Right ventricle myocardium inferior (tissue), 1 donor: ENCODE results near the gene OTUB2. TPM values are rescaled to one million over a fixed set of nuclear protein-coding genes. Genes with fewer than 3 reads are reported as not detected.
A peak's percentile ranks its signal among the peaks of the same experiment; 100 is the strongest.
"Not testable (repeated sequence)": the region's sequence is repeated elsewhere in the genome, so short reads cannot be mapped to it uniquely, and the experiment has no call there.

ENCODE experiments used
- ATAC-seq: fragments of 200-7000 bp; cut with Tn5 transposase; one replicate; pipeline ENCODE4 v1.9.1; 2020; ENCODE audit warnings: mild to moderate bottlenecking, moderate library complexity
- DNase-seq: peaks from one replicate; pipeline ENCODE4 v3.0.0; 2021; ENCODE audit errors: missing footprints
- intact Hi-C: fragments of 100-400 bp; cut with DNase I; formaldehyde crosslinking; loops from one replicate; pipeline ENCODE4 v1.11.0; 2022
- total RNA-seq: library from RNA; stranded (reverse); fragmentation: NEBNext Ultra II Directional; extraction: Animal tissue kit (Norgen Biotek cat#: 25700); gene quantifications from one replicate; pipeline ENCODE4 v1.2.1, GENCODE V29; 2021
- donor health status: DM: no; HTN: yes; CAD: no; lungs with severe emphysema.

OTUB2 gene
- total RNA-seq, 1 donor from 2014 or later = 0.35 TPM

GRCh38 chr14:94047581-94047980 lies 21.4 kb downstream of the OTUB2 start:
- ATAC-seq (no peak), DNase-seq (no peak)
- intact Hi-C loops = no loop called here

GRCh38 chr14:94048691-94049624 lies 22.8 kb downstream of the OTUB2 start:
- DNase-seq (no peak), ATAC-seq (no peak)
- intact Hi-C loops = no loop called here

GRCh38 chr14:94049625-94050023 lies 23.5 kb downstream of the OTUB2 start:
- intact Hi-C loops = no loop called here
- DNase-seq (no peak), ATAC-seq (no peak)

- DNase-seq (peak; percentile 83), ATAC-seq (peak; percentile 93)
- intact Hi-C loops = no loop called here
Observed at GRCh38 chr14:94050231-94050880, 24.2 kb downstream of the OTUB2 start.

GRCh38 chr14:94051115-94051514 lies 25.0 kb downstream of the OTUB2 start:
- intact Hi-C loops = no loop called here
- no peak for ATAC-seq
- peak; percentile 74 for DNase-seq

- DNase-seq (no peak), ATAC-seq (peak; percentile 45)
- intact Hi-C loops = no loop called here
Observed at GRCh38 chr14:94051779-94052178, 25.6 kb downstream of the OTUB2 start.

GRCh38 chr14:94052199-94052598 lies 26.1 kb downstream of the OTUB2 start:
- intact Hi-C loops = no loop called here
- DNase-seq = no peak
- no peak for ATAC-seq

- no peak for ATAC-seq
- DNase-seq = no peak
- intact Hi-C loops = no loop called here
Observed at GRCh38 chr14:94052662-94053061, 26.5 kb downstream of the OTUB2 start.

- ATAC-seq (no peak), DNase-seq (no peak)
- intact Hi-C loops = no loop called here
Observed at GRCh38 chr14:94054401-94054800, 28.3 kb downstream of the OTUB2 start.

GRCh38 chr14:94054936-94055335 lies 28.8 kb downstream of the OTUB2 start:
- DNase-seq (no peak), ATAC-seq (no peak)
- intact Hi-C loops = no loop called here

GRCh38 chr14:94056579-94057308 lies 30.6 kb downstream of the OTUB2 start:
- intact Hi-C loops = no loop called here
- ATAC-seq (no peak), DNase-seq (no peak)

- intact Hi-C loops = no loop called here
- DNase-seq (no peak), ATAC-seq (no peak)
Observed at GRCh38 chr14:94058128-94058673, 32.1 kb downstream of the OTUB2 start.

- no peak for ATAC-seq
- intact Hi-C loops = no loop called here
- DNase-seq = no peak
Observed at GRCh38 chr14:94058674-94059138, 32.6 kb downstream of the OTUB2 start.

GRCh38 chr14:94059998-94060397 lies 33.9 kb downstream of the OTUB2 start:
- intact Hi-C loops = no loop called here
- ATAC-seq (no peak), DNase-seq (no peak)

GRCh38 chr14:94062344-94062940 lies 36.3 kb downstream of the OTUB2 start:
- intact Hi-C loops = no loop called here
- no peak for DNase-seq
- ATAC-seq = no peak

- intact Hi-C loops = no loop called here
- DNase-seq = no peak
- ATAC-seq = peak; percentile 37
Observed at GRCh38 chr14:94066089-94066676, 40.0 kb downstream of the OTUB2 start.

GRCh38 chr14:94072076-94072475 lies 45.9 kb downstream of the OTUB2 start:
- intact Hi-C loops, ATAC-seq: not testable (repeated sequence)

GRCh38 chr14:94074534-94074933 lies 48.4 kb downstream of the OTUB2 start:
- intact Hi-C loops = no loop called here
- ATAC-seq = no peak
- no peak for DNase-seq

More at GRCh38 chr14:94072076-94072475, 45.9 kb downstream of the OTUB2 start:
- not testable (repeated sequence) for DNase-seq
